ENCODE data around the gene HSPA12B.

- TF ChIP-seq CTCF (IDR thresholded peaks at IDR 0.05; ENCODE audit: low read depth, low read length) (no peak), POLR2A (IDR thresholded peaks at IDR 0.05; ENCODE audit: extremely low read depth, insufficient read length) (no peak), MAX (IDR thresholded peaks at IDR 0.05; ENCODE audit: low read depth, low read length) (no peak), MYC (IDR thresholded peaks at IDR 0.05; ENCODE audit: low read depth, low read length) (no peak)
Observed at GRCh38 chr20:3734111-3734843, 1.8 kb downstream of the HSPA12B start.

Measured in NB4 (cell line).